ENCODE measurements around the gene TSPAN10. TPM values are rescaled to one million over a fixed set of nuclear protein-coding genes. Genes with fewer than 3 reads are reported as not detected.
A peak's percentile ranks its signal among the peaks of the same experiment; 100 is the strongest.

Gene TSPAN10
- total RNA-seq, 1 donor from 2014 or later: not detected

DNA sequence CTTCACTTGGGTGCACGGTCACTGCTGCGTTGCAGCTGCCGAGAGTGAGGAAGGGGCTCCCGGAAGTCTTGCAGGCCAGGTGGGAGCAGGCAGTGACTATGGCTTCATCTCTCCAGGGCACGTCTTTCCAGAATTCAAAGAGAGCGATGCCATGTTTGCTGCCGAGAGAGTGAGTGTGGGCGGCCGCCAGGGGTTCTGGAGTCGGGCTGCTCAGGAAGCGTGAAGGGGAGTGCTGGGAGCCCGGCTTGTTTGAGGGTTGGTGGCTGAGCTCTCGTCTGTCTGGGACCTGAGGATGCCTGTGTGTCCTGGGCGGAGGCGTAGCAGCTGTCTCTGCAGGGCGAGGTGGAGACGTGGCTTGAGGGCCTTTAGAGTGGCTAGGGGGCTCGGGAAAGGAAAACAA lies 53.1 kb downstream of the TSPAN10 start:
- H3K4me3 Mint-ChIP-seq (ENCODE audit: unreplicated experiment): peak overlapping the region; percentile 38
- no peak for DNase-seq
- H3K36me3 Mint-ChIP-seq (ENCODE audit: unreplicated experiment): no peaks in the 10 kb centered on the region
- H3K9me3 Mint-ChIP-seq (ENCODE audit: unreplicated experiment): peaks cover 19% of the 10 kb centered on the region
- TF ChIP-seq, protein P1, sequence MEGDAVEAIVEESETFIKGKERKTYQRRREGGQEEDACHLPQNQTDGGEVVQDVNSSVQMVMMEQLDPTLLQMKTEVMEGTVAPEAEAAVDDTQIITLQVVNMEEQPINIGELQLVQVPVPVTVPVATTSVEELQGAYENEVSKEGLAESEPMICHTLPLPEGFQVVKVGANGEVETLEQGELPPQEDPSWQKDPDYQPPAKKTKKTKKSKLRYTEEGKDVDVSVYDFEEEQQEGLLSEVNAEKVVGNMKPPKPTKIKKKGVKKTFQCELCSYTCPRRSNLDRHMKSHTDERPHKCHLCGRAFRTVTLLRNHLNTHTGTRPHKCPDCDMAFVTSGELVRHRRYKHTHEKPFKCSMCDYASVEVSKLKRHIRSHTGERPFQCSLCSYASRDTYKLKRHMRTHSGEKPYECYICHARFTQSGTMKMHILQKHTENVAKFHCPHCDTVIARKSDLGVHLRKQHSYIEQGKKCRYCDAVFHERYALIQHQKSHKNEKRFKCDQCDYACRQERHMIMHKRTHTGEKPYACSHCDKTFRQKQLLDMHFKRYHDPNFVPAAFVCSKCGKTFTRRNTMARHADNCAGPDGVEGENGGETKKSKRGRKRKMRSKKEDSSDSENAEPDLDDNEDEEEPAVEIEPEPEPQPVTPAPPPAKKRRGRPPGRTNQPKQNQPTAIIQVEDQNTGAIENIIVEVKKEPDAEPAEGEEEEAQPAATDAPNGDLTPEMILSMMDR (IDR thresholded peaks at IDR 0.05; ENCODE audit: partially characterized antibody, unreplicated experiment): no peak
- no peaks in the 10 kb centered on the region for H3K27me3 Mint-ChIP-seq (ENCODE audit: unreplicated experiment)
- H3K4me1 Mint-ChIP-seq (ENCODE audit: low read depth, unreplicated experiment): peaks cover 15% of the 10 kb centered on the region
- H3K27ac Mint-ChIP-seq (ENCODE audit: unreplicated experiment): peak overlapping the region; percentile 88

GRCh38 chr17:81690549-81690948 lies 53.6 kb downstream of the TSPAN10 start:
- TF ChIP-seq, protein P1 (IDR thresholded peaks at IDR 0.05; ENCODE audit: partially characterized antibody, unreplicated experiment): no peak
- Mint-ChIP-seq H3K27me3 (ENCODE audit: unreplicated experiment) (no peaks in the 10 kb centered on the region), H3K27ac (ENCODE audit: unreplicated experiment) (no peak overlapping the region), H3K9me3 (ENCODE audit: unreplicated experiment) (peaks cover 19% of the 10 kb centered on the region), H3K4me1 (ENCODE audit: low read depth, unreplicated experiment) (peaks cover 15% of the 10 kb centered on the region), H3K4me3 (ENCODE audit: unreplicated experiment) (no peak overlapping the region), H3K36me3 (ENCODE audit: unreplicated experiment) (no peaks in the 10 kb centered on the region)
- no peak for DNase-seq

- Mint-ChIP-seq H3K9me3 (ENCODE audit: unreplicated experiment) (peaks cover 17% of the 10 kb centered on the region), H3K4me3 (ENCODE audit: unreplicated experiment) (no peak overlapping the region), H3K36me3 (ENCODE audit: unreplicated experiment) (no peaks in the 10 kb centered on the region), H3K27me3 (ENCODE audit: unreplicated experiment) (no peaks in the 10 kb centered on the region), H3K4me1 (ENCODE audit: low read depth, unreplicated experiment) (peaks cover 15% of the 10 kb centered on the region), H3K27ac (ENCODE audit: unreplicated experiment) (peak overlapping the region; percentile 55)
- TF ChIP-seq, protein P1 (IDR thresholded peaks at IDR 0.05; ENCODE audit: partially characterized antibody, unreplicated experiment): no peak
- DNase-seq: no peak
These were observed 54.2 kb downstream of the TSPAN10 start for GRCh38 chr17:81691196-81691595.

- Mint-ChIP-seq H3K4me3 (ENCODE audit: unreplicated experiment) (no peak overlapping the region), H3K27me3 (ENCODE audit: unreplicated experiment) (no peaks in the 10 kb centered on the region), H3K9me3 (ENCODE audit: unreplicated experiment) (peaks cover 17% of the 10 kb centered on the region), H3K27ac (ENCODE audit: unreplicated experiment) (no peak overlapping the region), H3K36me3 (ENCODE audit: unreplicated experiment) (no peaks in the 10 kb centered on the region), H3K4me1 (ENCODE audit: low read depth, unreplicated experiment) (peaks cover 15% of the 10 kb centered on the region)
- TF ChIP-seq, protein P1 (IDR thresholded peaks at IDR 0.05; ENCODE audit: partially characterized antibody, unreplicated experiment): no peak
- no peak for DNase-seq
These were observed 54.6 kb downstream of the TSPAN10 start for GRCh38 chr17:81691608-81692007.

- DNase-seq: no peak
- Mint-ChIP-seq H3K4me3 (ENCODE audit: unreplicated experiment) (no peak overlapping the region), H3K36me3 (ENCODE audit: unreplicated experiment) (no peaks in the 10 kb centered on the region)
These were observed 56.7 kb downstream of the TSPAN10 start for GRCh38 chr17:81693509-81694210.

More at GRCh38 chr17:81693509-81694210, 56.7 kb downstream of the TSPAN10 start:
- peaks cover 7% of the 10 kb centered on the region for H3K4me1 Mint-ChIP-seq (ENCODE audit: low read depth, unreplicated experiment)
- TF ChIP-seq, protein P1 (IDR thresholded peaks at IDR 0.05; ENCODE audit: partially characterized antibody, unreplicated experiment): no peak
- H3K27ac Mint-ChIP-seq (ENCODE audit: unreplicated experiment): no peak overlapping the region
- peaks cover 18% of the 10 kb centered on the region for H3K9me3 Mint-ChIP-seq (ENCODE audit: unreplicated experiment)
- H3K27me3 Mint-ChIP-seq (ENCODE audit: unreplicated experiment): peaks cover 5% of the 10 kb centered on the region
